Measurements from ENCODE around the gene NWD2.

GRCh38 chr4:37358748-37359147, 114.2 kb downstream of the NWD2 start:
- no peak for TF ChIP-seq POLR2A (IDR thresholded peaks at IDR 0.05; ENCODE audit: low read depth, low read length)
- TF ChIP-seq POLR2AphosphoS5 (IDR thresholded peaks at IDR 0.05; ENCODE audit: low read depth, low read length): no peak
